NCI-H345 treated with DMSO at 0.1 percent for 48 hours (cell line): ENCODE results near the gene TBC1D1.

Experiments
- DNase-seq: peaks from one replicate; lab custom pipeline; 2025; ENCODE audit not compliant: unreplicated experiment; lab: John Stamatoyannopoulos, UW

Gene TBC1D1

DNA sequence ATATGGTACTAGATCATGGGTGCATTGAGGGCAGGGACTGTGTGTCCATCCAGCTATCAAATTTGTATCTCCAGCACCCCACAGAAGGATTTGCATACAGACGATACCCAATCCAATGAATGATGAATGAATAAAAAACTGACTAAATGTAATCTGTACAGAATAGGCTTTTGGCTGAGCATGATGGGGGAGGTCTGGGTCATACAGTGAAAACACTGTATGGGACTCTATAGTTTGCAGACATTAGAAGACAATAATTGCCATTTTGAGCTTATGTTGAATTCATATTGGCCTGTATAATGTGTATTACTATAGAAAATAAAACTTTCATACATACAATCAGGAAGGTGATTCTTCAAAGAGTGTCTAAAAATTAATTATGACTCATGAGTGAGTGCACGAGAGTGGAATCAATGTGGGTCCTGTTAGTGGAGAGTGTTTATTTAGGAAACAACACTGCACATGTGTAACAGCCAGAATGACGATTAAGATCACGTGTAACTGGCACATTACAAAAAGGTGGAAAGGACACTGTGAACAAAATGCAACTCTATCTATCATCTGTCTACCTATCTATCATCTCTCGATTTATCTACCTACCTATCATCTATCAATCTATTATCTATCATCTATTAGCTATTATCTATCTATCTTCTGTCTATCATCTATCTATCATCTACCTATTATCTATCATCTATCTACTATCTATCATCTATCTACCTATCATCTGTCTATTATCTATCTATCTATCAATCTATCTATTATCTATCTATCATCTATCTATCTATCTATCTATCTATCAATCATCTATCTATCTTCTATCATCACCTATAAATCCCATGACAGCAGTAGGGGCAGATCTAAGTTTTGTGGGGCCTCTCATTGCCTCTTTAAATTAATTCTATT is 270.6 kb downstream of the TBC1D1 start:
- DNase-seq: no peak

DNA sequence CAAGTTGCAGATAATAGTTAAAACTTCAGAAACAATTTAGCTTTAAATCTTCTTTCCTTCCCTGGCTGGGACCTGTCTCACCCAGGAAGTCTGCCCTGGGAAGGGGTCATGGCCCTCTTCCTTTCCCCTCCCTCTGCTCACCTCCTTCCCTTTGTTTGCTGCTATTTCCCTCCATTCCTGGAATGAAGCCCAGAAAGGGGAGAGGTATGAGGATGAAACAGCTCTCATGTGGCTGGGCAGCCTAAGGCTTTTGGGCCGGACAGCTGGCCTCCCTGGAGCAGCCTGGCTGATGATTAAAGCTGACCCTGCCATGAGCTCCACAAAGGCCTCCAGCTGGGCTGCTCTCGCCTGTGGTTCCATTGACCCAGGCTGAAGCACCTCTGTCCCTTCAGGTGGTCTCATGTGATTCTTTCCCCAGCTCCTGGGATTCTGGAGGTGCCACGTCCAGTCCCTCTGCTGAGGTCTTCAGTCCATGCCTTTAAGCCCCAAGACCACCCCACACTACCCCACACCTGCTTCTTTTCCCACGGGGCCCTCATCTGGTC is 271.4 kb downstream of the TBC1D1 start:
- no peak for DNase-seq

DNA sequence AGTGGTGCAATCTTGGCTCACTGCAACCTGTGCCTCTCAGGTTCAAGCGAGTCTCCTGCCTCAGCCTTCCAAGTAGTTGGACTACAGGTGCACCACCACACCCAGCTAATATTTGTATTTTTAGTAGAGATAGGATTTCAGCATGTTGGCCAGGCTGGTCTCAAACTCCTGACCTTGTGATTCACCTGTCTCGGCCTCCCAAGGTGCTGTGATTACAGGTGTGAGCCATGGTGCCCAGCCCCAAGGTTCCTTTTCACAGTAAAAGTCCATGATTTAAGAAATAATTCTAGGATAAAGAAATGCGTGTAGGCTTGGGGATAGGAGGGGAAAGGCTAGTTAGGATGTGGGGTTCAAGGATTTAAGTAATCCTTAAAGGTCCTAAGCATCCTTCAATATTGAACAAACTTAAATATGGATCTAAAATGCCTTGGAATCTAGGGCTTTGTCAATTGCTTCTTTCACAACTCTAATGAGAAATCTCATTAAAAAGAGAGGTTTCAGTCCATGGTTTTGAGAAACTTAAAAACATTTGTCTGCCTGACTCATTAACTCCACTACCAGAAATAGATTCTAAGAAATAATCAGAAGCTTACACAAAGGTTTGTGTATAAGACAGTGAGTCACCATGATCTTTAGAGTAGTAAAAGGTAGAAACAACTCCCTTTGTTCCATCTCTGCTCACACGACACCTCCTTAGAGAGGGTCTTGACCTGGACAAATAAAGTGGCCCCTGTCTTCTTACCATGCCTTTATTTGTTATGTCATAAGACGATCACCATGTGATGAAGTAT is 272.5 kb downstream of the TBC1D1 start:
- no peak for DNase-seq

DNA sequence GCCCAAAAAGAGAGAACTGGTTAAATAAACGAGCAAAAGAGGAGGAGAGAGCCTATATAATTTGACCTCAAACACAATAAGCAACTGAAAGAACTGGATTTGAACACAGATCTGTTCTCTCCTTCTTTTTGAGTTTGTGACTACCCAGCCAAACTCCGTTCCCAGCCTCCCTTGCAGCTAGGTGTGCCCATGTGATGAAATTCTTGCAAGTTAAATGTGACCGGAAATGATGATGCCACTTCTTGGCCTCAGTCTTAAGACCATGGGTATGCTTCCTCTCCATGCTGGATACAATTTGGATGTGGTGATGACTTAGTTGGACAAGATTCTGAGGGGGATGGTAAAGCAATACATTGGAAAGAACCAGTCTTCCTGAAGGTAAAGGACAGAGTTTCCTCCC is 273.5 kb downstream of the TBC1D1 start:
- no peak for DNase-seq

DNA sequence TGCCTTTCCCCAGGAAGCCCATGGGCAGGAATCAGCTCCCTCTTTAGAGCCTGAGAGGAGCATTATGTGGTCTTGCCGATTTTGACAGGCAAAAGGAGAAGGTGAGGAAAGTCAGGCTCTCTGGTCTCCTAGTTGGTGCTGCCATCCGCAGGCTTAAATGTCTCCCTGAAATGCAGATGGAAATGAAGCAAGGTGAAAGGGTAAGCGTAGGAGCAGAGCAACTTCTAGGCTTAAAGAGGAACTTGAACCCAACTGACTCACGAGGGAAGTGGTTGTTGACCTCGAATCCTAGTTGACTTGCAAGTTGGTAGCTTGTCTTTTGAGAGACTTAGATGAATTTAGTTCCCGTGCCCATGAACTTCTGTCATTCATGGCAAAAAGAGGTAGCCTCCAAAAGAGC is 275.2 kb downstream of the TBC1D1 start:
- no peak for DNase-seq

DNA sequence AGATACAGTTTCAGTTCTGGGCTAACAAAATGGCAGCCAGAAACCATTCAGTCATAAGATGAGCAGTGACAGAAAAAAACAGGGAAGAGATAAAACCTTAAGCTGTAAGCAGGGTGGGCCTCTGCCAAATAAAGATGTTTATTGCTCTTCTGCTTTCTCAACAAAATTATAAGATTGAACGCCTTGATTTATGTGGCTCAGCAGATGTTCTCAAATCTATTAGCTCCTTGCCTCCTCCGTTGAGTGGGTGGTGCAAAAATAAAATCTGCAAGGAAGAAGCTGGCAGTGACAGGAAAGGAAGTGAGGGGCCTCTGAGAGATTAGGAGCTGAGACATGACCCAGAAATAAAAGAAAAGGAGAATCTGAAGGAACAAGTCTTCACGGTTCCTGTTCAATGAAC is 275.9 kb downstream of the TBC1D1 start:
- DNase-seq: no peak

DNA sequence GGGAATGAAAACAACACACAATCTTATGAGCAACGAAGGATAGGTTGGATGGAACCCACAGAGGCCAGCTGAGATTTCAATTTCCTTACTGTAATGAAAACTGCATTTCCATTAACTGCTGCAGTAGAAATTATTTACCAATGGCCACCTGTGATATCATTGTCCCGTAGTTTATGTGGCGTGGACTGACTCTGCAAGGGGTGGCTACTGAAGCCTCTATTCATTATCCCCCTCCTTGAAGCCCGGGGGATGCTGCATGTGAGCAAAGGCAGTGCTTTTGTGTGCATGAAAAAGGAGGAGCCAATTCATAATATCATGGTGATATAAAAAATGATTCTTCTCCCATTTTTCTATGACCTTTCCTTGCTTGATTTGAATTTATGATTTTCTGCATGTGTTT is 277.1 kb downstream of the TBC1D1 start:
- no peak for DNase-seq

DNA sequence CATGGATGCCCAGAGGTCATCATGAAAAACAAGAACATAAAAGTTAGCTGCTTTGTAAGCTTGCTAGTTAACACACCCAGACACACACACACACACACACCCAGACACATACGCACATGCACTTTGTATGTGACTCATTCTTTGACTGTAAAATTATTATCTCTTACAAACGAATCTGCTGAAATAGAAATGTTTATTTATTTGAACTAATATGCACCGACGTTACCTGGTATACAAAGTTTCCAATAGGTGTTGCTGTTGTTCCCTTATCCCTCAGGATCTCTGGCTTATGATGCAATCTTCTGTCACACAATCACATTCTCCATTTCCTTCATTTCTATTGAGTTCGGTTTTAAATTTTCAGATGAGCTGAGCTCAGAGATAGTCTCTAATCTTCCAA is 278.6 kb downstream of the TBC1D1 start:
- no peak for DNase-seq

DNA sequence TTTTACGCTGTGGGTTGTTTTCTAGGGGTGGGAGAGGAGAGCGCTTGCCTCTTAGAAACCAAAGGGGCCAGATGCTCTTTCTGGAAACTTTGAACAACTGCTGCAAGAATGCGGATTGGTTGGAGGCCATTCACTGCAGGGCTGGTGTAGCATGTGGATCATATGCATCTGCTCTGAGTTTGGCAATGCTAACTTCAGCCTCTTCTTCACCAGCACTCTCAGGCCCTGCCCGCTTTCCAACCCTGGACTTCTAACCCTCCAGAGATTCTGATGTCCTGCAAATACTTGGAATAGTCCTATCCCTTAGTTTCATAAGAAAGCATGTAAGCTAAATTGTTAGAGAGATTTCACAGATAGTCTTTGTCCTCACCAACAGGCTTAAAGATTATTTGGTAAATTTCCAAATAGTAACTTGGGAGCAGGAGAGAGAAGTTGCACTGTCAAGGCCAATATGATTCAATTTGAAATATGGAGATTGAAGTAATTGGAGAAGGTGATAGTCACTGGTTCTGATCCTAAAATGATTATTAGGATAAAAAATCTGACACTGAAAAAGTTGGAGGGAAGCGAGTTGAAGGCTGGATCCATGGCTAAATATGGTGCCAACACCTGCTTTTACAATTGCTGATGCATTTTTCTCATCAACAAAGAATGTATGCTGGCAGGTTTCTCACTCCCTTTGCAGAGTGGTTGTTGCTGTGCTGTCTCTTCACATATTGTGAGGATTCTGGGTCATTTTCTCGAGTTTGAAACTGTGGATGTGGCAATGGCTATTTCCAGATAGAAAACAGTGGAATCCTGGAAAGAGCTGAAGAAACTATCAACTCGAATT is 279.7 kb downstream of the TBC1D1 start:
- no peak for DNase-seq

DNA sequence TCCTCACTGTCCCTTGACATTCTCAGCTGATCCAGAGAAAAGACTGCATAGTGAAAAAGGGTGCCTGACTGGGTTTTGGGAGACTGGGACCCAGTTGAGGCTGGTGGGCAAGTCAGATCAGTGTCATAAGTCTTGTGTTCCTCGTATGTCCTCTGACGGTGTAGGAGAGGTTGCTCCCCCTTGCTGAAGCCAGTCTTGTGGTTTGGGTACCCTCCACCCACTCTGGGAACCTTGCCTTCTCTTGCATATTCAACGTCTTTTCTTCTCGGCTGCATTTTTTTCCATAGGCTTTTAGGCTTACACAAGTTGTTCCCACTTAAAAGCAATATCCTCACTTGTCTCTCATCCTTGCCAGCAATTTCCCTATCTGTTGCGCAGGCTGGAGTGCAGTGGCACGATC is 281.2 kb downstream of the TBC1D1 start:
- no peak for DNase-seq

DNA sequence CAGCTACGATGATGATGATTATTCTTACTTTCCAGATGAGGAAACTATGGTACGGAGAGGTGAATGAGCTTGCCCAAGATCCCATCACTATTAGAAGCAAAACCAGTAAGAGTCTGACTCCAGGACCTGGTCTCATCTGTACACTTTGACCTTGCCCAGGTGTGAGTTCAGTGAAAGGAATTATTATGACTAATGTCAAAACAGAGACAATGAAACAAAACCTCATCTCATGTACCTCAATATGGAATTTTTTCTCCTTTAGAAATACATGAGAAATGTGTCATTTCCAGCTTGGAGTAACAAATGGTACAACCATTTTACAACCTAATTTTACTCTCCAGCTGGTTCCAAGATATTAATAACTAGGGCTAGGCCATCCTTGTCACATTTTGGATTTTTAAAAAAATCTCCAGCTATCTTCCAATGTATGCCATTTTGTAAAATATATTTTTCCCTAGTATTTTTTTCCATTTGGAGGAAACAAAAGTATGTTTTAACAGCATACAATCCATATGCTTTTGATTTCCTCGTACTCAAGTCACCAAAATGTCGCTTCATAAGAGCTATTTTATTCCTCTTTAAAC is 283.1 kb downstream of the TBC1D1 start:
- no peak for DNase-seq

DNA sequence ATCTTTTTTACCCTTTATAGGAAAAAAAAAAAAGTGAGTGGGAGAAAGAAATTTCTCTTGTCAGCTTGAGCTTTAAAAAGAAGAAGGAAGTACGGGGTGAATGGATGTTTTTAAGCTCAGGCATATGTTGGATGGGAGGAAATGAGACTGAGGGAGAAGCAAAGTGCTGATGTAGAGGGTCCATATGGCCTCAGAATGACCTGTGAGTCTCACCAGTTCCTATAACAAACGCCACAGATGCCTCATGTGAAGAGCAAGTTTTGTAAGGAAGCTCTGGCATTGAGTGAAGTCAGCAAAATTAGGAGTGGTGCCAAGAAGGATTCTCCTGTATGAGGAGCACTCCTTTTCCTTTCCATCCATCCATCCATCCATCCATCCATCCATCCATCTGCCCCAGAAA is 283.9 kb downstream of the TBC1D1 start:
- no peak for DNase-seq

DNA sequence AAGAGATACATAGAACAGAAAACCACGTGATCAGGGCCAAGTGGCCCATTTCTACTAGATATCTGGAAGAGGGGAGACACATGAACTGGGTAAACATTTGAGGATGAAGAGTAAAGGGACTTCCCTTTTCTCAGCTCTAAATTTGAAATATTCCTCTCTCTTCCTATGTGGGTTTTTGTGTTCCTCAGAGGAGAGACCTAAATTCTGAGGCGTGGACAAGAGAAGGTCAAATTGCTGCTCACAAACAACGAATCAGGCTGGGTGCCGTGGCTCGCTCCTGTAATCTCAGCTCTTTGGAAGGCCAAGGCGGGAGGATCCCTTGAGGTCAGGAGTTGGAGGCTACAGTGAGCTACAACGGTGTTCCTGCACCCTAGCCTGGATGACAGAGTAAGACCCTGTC is 285.3 kb downstream of the TBC1D1 start:
- no peak for DNase-seq

DNA sequence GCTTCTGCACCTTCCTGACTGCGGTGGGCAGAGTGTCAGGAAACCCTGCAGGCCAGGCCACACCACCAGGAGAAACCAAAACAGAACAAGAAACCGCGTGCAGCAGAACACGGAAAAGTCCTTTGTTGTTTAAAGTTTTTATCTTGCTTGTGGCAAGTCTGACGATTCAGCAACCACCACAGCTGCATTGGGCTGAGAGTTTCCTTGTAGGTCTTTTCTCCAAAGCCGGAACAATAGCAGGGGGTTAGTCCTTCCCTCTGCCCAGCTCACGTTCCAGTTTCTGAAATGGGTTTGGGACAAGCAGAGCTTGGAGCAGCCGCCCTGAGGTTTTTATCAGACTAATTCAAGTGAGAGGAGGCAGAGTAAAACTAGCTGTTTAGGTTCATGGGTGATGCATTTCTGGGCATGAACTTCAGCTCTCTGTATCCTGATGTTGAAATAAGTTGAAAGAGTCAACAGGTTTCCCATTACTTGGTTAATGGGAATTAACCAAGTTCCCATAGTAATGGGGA is 286.2 kb downstream of the TBC1D1 start:
- no peak for DNase-seq

DNA sequence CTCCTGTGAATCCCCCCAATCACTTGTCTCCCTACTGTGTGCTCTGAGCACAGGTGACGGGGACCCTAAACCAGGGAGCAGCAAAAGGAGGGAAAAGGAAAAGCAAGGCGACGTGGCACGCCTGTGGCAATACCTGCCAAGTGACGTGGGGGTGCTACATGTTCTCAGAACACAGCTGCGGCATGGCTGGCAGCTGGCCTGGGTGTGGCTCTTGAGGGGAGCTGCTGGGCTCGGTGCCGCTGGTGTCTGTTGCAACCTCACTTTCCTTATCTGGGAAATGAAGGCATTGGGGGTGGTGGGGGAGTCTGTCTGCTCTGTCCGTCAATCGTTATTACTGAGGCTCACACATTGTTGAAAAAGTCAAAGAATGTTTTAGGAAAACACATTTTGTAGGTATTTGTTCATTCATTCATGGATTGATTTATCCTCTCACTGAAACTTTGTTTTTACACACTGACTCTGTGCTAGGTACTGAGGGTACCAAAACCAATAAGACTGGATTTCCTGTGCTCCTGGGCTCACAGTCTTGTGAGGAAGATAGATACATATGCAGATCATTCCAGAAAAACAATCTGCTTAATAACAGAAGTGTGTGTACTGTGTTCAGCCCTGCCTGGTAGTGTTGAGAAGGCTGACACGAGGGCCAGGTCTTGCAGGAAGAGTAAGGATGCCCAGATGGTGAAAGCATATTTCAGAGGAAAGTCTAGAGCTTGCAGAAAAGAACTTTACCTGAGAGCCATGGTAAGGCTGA is 286.9 kb downstream of the TBC1D1 start:
- no peak for DNase-seq

DNA sequence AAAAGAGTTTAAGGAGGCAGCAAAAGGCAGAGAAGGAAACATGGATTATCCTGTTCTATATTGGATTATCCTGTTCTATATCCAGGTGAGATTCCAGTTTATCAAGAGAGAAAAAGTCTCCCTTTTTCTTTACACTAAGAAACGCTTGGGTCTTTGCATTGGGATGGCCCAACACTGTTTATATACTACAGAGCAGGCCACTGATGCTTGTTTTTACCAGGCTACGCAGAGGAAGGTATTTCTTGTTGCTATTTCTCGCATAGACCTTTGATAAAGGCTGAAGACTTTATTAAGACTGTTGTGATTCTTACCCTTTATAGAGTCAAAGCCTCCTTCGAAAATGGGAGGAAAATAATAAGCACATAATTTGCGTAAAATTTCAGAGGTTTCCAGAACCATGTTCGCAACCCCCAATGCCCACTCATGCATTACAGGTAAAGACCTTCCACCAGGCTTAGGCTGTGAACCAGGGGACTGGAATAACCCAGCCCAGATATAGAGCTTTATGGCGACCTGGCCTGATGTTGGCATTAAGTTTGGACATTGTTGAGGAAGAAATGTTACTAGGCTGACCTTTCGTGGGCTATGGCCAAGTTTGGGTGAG is 287.6 kb downstream of the TBC1D1 start:
- DNase-seq: no peak

DNA sequence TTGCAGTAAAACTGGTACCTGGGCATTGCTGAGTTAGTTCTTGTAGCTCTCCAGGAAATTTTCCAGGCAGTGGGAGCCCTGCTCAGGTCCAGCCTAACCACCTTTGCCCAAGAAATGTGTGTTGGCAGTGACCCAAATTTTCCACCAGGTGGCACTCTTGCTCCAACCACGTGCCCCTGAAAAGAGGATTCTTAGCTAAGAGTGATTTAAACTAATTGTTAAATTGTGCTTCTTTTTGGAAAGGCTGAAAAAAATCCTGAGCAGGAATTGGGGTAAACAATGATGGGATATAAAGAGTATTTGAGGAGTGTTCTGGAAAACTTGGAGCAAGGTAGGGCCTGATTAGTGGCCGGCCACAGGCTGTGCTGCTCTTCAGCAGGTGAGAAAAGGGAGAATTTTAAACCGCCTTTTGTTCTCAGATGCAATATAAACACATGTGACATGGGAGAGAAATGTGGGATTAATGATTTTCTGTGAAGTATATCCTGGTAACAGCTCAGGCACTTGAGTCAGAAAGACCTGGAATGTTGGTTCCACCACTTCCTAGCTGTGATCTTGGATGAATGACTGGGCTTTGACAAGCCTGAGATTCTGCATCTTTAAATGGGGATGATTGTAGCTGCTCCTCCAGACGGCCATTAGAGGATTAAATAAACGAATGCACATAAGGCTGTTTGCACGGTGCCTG is 288.9 kb downstream of the TBC1D1 start:
- peak; percentile 36 for DNase-seq

DNA sequence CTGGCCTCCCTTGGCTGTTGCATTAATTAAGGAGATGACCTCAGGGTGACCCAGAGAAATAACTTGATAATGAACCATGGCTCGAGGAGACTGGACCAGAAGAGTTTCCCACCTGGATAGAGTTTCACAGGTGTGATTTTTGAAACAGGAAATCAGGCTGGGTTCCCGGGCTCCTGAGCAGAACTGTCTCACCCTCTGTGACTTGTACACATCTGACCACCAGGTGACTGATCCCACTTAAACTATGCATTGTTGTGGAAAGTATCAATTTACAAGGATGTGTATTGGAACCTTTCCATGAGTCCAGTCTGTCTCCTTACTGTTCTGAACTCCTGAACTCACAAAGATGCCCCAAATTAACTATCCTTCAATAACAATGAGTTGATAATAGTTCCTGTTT is 289.6 kb downstream of the TBC1D1 start:
- no peak for DNase-seq

DNA sequence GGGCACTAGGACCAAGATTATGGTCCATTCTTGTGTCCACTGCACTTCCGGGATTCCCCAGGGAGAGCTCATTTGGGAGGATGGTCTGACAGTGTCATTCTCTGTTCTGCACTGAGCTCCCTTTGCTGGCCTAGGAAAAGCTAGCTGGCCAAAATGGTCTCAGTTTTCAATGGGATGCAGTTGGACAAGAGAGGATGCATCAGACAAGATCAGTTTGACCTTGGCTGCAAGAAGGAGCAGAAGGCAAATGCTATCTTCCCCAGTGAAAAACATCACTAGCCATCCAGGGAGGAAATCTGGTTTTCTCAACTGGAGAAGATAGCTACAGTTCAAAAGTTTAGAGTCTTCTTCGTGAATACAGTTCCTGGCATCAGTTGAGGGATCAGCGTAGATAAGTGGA is 290.4 kb downstream of the TBC1D1 start:
- no peak for DNase-seq
